ENCODE results near the gene SDCBP2. TPM values are rescaled to one million over a fixed set of nuclear protein-coding genes. Genes with fewer than 3 reads are reported as not detected.

Gene SDCBP2
- total RNA-seq, 4 donors from 2014 or later, result 18.0 to 37.6 (median 34.7) TPM

DNA sequence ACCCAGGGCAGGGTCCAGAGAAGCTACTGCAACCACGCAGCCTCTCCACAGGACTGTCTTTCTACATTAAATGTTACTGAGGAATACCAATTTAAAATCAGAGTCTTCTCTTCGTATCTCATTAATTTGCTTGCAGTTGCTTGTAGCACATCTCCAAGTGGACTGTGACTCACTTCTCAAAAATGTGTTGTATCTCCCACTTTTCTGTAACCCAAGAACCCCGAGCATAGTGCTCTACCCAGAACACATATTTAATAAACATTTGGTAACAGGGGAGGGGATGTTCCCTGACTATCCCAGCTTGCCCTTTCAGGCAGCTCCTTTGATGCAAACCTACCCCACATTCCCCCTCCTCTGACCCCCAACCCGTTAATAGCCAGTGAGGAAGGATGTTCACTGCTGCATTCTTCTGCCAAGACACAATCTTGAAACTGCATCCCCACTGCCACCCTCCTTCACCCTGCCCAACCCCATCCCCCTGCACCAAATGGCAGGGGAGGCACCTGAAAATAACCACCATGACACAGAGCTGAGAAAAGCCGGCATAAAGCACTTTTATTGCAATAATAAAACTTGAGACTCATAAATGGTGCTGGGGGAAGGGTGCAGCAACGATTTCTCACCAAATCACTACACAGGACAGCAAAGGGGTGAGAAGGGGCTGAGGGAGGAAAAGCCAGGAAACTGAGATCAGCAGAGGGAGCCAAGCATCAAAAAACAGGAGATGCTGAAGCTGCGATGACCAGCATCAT, 39.7 kb upstream of the SDCBP2 start:
- no peaks in the 10 kb centered on the region for H3K27me3 ChIP-seq
- H3K4me1 ChIP-seq, result peaks cover 31 to 55% of the 10 kb centered on the region in 2 donors
- H3K4me3 ChIP-seq (replicated peaks in 1 of 3), result no peak overlapping the region
- intact Hi-C loops (cut with DNase I), result no loop called here
- H3K9me3 ChIP-seq, result no peaks in the 10 kb centered on the region
- no peak overlapping the region for H3K27ac ChIP-seq
- TF ChIP-seq, protein P1, sequence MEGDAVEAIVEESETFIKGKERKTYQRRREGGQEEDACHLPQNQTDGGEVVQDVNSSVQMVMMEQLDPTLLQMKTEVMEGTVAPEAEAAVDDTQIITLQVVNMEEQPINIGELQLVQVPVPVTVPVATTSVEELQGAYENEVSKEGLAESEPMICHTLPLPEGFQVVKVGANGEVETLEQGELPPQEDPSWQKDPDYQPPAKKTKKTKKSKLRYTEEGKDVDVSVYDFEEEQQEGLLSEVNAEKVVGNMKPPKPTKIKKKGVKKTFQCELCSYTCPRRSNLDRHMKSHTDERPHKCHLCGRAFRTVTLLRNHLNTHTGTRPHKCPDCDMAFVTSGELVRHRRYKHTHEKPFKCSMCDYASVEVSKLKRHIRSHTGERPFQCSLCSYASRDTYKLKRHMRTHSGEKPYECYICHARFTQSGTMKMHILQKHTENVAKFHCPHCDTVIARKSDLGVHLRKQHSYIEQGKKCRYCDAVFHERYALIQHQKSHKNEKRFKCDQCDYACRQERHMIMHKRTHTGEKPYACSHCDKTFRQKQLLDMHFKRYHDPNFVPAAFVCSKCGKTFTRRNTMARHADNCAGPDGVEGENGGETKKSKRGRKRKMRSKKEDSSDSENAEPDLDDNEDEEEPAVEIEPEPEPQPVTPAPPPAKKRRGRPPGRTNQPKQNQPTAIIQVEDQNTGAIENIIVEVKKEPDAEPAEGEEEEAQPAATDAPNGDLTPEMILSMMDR (IDR thresholded peaks at IDR 0.05), result no peak
- TF ChIP-seq POLR2A (IDR thresholded peaks at IDR 0.05), result no peak
- DNase-seq, result no peak
- H3K36me3 ChIP-seq, result peaks cover 4 to 6% of the 10 kb centered on the region in 2 donors
- 74 to 79% methylated on average over 7 of the region's 7 CpGs for WGBS, 2 donors

DNA sequence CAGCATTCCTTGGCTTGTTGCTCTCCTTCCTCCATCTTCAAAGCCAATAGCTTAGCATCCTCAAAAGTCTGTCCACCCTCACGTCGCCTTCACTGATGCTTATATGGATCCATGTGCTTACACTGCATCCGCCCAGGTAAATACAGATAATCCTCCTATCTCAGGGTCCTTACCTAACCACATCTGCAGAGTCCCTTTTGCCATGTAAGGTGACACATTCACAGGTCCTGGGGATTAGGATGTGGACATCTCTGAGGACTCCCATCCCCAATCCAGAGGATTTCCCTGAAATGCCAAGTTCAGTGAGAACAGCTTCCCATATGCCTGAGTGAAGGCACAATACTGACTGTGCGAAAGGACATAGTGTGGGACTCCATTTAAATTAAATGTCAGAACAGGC, 38.5 kb upstream of the SDCBP2 start:
- intact Hi-C loops (cut with DNase I), result no loop called here
- no peak for DNase-seq
- no peak overlapping the region for H3K4me3 ChIP-seq (replicated peaks in 1 of 3)
- H3K27me3 ChIP-seq, result no peaks in the 10 kb centered on the region
- no peaks in the 10 kb centered on the region for H3K9me3 ChIP-seq
- WGBS, 2 donors, result 96 to 100% methylated on average over 4 of the region's 4 CpGs
- peaks cover 28 to 48% of the 10 kb centered on the region in 2 donors for H3K4me1 ChIP-seq
- H3K36me3 ChIP-seq, result peaks cover 4 to 6% of the 10 kb centered on the region in 2 donors
- H3K27ac ChIP-seq, result no peak overlapping the region
- TF ChIP-seq, protein P1 (IDR thresholded peaks at IDR 0.05), result no peak
- TF ChIP-seq POLR2A (IDR thresholded peaks at IDR 0.05), result no peak

DNA sequence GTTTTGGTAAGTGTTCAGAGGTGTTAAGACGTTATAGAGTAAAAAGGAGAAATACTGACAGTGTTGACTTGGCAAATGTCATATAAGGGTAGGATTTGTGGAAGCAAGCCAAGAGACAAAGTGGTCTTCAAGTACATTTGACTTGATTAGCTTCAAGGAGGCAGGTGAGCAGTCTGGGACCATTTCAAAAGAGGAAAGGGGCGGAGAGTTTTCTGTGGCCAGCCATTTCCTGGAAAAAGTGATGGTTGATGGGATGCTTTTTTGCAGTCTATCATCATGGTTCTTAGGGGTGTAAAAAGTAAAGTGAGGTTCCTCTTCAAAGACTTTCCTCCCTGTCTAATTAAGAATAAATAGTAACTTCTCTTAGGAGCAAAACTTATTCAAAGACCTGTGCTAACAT, 35.2 kb upstream of the SDCBP2 start:
- DNase-seq, result no peak
- no peak overlapping the region for H3K27ac ChIP-seq
- peaks cover 0 to 4% of the 10 kb centered on the region in 2 donors for H3K36me3 ChIP-seq
- peaks cover 10 to 20% of the 10 kb centered on the region in 2 donors for H3K4me1 ChIP-seq
- no peak for TF ChIP-seq POLR2A (IDR thresholded peaks at IDR 0.05)
- TF ChIP-seq, protein P1 (IDR thresholded peaks at IDR 0.05), result no peak
- no peaks in the 10 kb centered on the region for H3K27me3 ChIP-seq
- H3K9me3 ChIP-seq, result no peaks in the 10 kb centered on the region
- intact Hi-C loops (cut with DNase I), result no loop called here
- 50 to 51% methylated on average over 2 of the region's 2 CpGs for WGBS, 2 donors
- H3K4me3 ChIP-seq (replicated peaks in 1 of 3), result no peak overlapping the region

- TF ChIP-seq, protein P1 (IDR thresholded peaks at IDR 0.05), result no peak
- no peak for TF ChIP-seq POLR2A (IDR thresholded peaks at IDR 0.05)
- Histone ChIP-seq H3K27me3 (no peaks in the 10 kb centered on the region), H3K9me3 (no peaks in the 10 kb centered on the region), H3K27ac (no peak overlapping the region), H3K4me1 (peaks cover 10 to 15% of the 10 kb centered on the region in 2 donors), H3K4me3 (replicated peaks in 1 of 3) (no peak overlapping the region), H3K36me3 (peaks cover 0 to 4% of the 10 kb centered on the region in 2 donors)
- DNase-seq, result no peak
- WGBS, 2 donors, result 69 to 71% methylated on average over 5 of the region's 5 CpGs
- intact Hi-C loops (cut with DNase I), result no loop called here
Observed at GRCh38 chr20:1363522-1363921, 34.6 kb upstream of the SDCBP2 start.

- no peak for DNase-seq
Observed at GRCh38 chr20:1362484-1362883, 33.5 kb upstream of the SDCBP2 start.

More at GRCh38 chr20:1362484-1362883, 33.5 kb upstream of the SDCBP2 start:
- Histone ChIP-seq H3K4me1 (peaks cover 10 to 12% of the 10 kb centered on the region in 2 donors), H3K36me3 (no peaks in the 10 kb centered on the region), H3K27me3 (no peaks in the 10 kb centered on the region), H3K9me3 (no peaks in the 10 kb centered on the region), H3K27ac (no peak overlapping the region), H3K4me3 (replicated peaks in 1 of 3) (no peak overlapping the region)
- TF ChIP-seq, protein P1 (IDR thresholded peaks at IDR 0.05), result no peak
- no peak for TF ChIP-seq POLR2A (IDR thresholded peaks at IDR 0.05)
- 79 to 100% methylated on average over 2 of the region's 2 CpGs for WGBS, 2 donors
- intact Hi-C loops (cut with DNase I), result no loop called here
